Measurements from ENCODE around the gene YWHAH.

- TF ChIP-seq CTCF (IDR thresholded peaks at IDR 0.05): no peak
- TF ChIP-seq POLR2A (IDR thresholded peaks at IDR 0.05): no peak
Measured at GRCh38 chr22:31933406-31933805, 10.9 kb upstream of the YWHAH start.

Measured in Peyer's patch (tissue), 4 donors.